HUES48 (cell line): ENCODE data around the gene ARID5A.
A peak's percentile ranks its signal among the peaks of the same experiment; 100 is the strongest.
"Not testable (repeated sequence)": the region's sequence is repeated elsewhere in the genome, so short reads cannot be mapped to it uniquely, and the experiment has no call there.

Source experiments
- H3K27ac ChIP-seq: one replicate; pipeline ENCODE4 v1.7.0; 2013; ENCODE audit warnings: low read depth, low read length, inconsistent platforms
- H3K27me3 ChIP-seq: 2 replicates; pipeline ENCODE4 v1.6.1; 2013; ENCODE audit warnings: mild to moderate bottlenecking, low read length; ENCODE audit not compliant: control insufficient read depth, insufficient read depth
- H3K36me3 ChIP-seq: 2 replicates; pipeline ENCODE4 v1.6.1; 2013; ENCODE audit warnings: low read length; ENCODE audit not compliant: control insufficient read depth, insufficient read depth
- H3K4me1 ChIP-seq: 2 replicates; pipeline ENCODE4 v1.6.1; 2013; ENCODE audit warnings: mild to moderate bottlenecking, low read length; ENCODE audit not compliant: control insufficient read depth, insufficient read depth
- H3K4me3 ChIP-seq: 2 replicates; pipeline ENCODE4 v1.5.1; 2013; ENCODE audit warnings: mild to moderate bottlenecking, low read depth, low read length
- H3K9ac ChIP-seq: 2 replicates; pipeline ENCODE4 v1.6.1; 2013; ENCODE audit warnings: mild to moderate bottlenecking, low read depth, low read length, moderate library complexity
- H3K9me3 ChIP-seq: 2 replicates; pipeline ENCODE4 v1.6.1; 2013; ENCODE audit warnings: low read length; ENCODE audit not compliant: control insufficient read depth, insufficient read depth

Gene ARID5A, protein sequence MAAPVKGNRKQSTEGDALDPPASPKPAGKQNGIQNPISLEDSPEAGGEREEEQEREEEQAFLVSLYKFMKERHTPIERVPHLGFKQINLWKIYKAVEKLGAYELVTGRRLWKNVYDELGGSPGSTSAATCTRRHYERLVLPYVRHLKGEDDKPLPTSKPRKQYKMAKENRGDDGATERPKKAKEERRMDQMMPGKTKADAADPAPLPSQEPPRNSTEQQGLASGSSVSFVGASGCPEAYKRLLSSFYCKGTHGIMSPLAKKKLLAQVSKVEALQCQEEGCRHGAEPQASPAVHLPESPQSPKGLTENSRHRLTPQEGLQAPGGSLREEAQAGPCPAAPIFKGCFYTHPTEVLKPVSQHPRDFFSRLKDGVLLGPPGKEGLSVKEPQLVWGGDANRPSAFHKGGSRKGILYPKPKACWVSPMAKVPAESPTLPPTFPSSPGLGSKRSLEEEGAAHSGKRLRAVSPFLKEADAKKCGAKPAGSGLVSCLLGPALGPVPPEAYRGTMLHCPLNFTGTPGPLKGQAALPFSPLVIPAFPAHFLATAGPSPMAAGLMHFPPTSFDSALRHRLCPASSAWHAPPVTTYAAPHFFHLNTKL

DNA sequence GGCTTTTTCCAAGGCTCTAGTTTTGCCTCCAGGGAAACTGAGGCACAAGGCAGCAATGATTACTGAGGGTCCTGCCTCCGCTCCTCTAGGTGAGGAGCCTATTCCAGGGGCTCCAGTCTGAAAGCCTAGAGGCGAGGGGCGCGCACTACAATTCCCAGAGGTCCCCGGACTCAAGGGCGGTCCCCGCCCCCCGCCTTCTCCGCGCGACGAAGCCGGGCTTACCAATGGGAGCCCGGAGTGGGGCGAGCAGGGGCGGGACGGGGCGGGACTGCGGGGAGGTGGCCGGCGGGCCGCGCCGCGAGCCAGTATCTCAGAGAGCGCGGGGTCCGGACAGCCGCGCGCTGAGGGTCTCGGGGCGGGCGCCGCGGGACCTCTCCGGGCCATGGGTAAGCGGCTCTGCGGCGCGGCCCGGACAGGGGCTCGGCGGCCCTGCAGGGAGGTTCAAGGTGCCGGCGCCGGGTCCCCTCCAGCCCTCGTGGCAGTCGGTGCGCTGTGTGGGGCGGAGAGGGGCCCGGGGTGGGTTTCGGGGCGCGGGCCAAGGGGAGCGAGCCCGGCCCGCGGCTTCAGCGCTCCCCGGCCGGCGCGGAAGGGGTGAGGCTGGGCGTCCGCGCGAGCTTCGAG lies at the start of gene ARID5A:
TSS of gene ARID5A (plus strand) at position 308 of the 621 bp plus-strand sequence. CDS start at position 383, 75 bp downstream.
- H3K9me3 ChIP-seq: no peaks in the 10 kb centered on the region
- no peak within 1 kb of the TSS for H3K9ac ChIP-seq
- H3K36me3 ChIP-seq: no peaks in the 10 kb centered on the region
- H3K27me3 ChIP-seq: peaks cover 38% of the 10 kb centered on the region
- no peak within 1 kb of the TSS for H3K27ac ChIP-seq
- H3K4me3 ChIP-seq: peak within 1 kb of the TSS; percentile 63
- peaks cover 37% of the 10 kb centered on the region for H3K4me1 ChIP-seq

DNA sequence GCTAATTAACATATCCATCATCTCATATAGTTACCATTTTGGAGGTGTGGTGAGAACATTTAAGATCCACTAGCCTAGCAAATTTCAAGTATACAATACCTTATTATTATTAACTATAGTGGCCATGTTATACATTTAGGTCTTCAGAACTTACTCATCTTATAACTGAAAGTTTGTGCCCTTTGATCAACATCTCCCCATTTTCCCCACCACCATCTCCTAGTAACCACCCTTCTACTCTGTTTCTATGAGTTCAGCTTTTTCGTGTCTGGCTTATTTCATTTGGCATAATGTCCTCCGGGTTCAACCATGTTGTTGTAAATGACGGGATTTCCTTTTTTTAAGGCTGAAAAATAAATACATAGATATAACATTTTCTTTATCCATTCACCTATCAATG lies 47.3 kb upstream of the ARID5A start:
- Histone ChIP-seq H3K36me3 (no peaks in the 10 kb centered on the region), H3K4me1 (peaks cover 8% of the 10 kb centered on the region; the same call in 1 of the 2 replicates), H3K4me3 (no peak overlapping the region), H3K9ac (no peak overlapping the region), H3K9me3 (no peaks in the 10 kb centered on the region), H3K27ac (no peak overlapping the region), H3K27me3 (no peaks in the 10 kb centered on the region)

DNA sequence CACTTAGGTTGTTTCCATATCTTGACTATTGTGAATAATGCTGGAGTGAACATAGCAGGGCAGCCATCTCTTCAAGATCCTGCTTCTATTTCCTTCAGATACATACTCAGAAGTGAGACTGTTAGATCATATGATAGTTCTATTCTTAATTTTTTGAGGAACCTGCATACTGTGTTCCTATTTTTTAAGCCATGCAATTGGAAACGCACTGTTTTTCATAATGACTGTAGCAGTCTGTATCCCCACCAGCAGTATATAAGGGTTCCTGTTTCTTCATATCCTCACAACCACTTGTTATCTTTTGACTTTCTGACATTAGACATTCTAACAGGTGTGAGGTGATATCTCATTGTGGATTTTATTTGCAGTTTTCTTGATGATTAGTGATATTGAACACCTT lies 46.9 kb upstream of the ARID5A start:
- Histone ChIP-seq H3K4me1 (peaks cover 8% of the 10 kb centered on the region; the same call in 1 of the 2 replicates), H3K9ac (no peak overlapping the region), H3K4me3 (no peak overlapping the region), H3K27me3 (no peaks in the 10 kb centered on the region), H3K36me3 (no peaks in the 10 kb centered on the region), H3K27ac (no peak overlapping the region), H3K9me3 (no peaks in the 10 kb centered on the region)

DNA sequence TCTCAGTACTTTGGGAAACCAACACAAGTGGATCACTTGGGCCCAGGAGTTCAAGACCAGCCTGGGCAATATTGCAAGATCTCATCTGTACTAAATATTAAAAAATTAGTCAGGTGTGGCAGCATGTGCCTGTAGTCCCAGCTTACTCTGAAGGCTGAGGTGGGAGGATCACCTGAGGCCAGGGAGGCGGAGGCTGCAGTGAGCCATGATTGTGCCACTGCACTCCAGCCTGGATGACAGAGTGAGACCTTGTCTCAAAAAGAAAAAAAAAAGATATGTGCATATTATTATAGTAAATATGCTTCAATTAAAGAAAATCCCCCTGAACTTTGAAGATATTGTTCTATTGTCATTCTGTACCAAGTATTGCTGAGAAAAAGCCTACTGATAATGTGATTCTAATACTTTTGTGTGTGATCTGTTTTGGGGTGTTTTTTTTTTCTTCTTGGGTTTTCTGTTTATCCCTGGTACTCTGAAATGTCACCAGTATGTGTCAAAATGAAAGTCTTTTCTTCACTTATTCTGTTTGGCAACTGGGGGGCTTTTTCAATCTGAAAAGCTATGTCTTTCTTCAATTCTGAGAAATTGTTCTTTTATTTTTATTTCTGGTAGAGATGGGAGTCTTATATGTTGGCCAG lies 44.6 kb upstream of the ARID5A start:
- no peak overlapping the region for H3K27ac ChIP-seq
- no peaks in the 10 kb centered on the region for H3K9me3 ChIP-seq
- no peaks in the 10 kb centered on the region for H3K27me3 ChIP-seq
- H3K4me3 ChIP-seq: no peak overlapping the region
- H3K9ac ChIP-seq: no peak overlapping the region
- H3K4me1 ChIP-seq: no peaks in the 10 kb centered on the region
- H3K36me3 ChIP-seq: no peaks in the 10 kb centered on the region

DNA sequence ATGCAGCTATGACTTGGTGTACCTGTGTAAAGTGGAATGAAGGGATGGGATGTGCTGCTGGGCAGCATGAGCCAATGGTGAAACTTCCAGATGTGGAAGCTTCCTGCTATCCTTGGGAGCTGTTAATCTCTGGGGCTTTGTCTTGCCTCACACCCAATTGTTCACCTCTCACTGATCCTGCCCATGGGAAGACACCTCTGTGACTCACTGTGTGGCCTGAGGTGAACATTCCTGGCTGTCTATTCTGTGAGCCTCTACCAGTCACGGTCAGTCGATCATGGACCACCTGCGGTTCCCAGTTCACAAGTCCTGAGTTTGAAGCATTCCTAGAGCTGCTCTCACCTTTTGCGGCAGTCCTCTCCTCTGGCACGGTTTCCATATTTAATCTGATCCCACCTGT lies 43.5 kb upstream of the ARID5A start:
- Histone ChIP-seq H3K4me3 (no peak overlapping the region), H3K27ac (peak overlapping the region; percentile 60), H3K9me3 (no peaks in the 10 kb centered on the region), H3K27me3 (no peaks in the 10 kb centered on the region), H3K36me3 (no peaks in the 10 kb centered on the region), H3K9ac (no peak overlapping the region), H3K4me1 (peaks cover 1% of the 10 kb centered on the region; the same call in 1 of the 2 replicates)

DNA sequence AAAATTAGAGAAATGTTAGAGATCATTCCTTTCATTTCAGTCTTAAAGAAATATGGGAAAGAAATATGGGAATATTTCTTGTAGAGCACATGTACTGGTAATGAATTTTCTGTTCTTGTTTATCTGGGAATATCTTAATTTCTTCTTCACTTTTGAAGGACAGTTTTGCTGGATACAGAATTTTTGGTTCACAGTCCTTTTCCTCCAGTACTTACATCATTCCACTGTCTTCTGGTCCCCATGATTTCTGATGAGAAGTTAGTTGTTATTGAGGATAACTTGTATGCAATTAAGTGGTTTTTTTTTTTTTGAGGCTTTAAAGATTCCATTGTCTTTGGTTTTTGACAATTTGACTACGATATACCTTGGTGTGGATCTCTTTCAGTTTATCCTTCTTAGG lies 42.4 kb upstream of the ARID5A start:
- no peak overlapping the region for H3K4me3 ChIP-seq
- H3K4me1 ChIP-seq: peaks cover 3% of the 10 kb centered on the region; the same call in 1 of the 2 replicates
- H3K27ac ChIP-seq: no peak overlapping the region
- no peaks in the 10 kb centered on the region for H3K9me3 ChIP-seq
- H3K27me3 ChIP-seq: no peaks in the 10 kb centered on the region
- H3K9ac ChIP-seq: no peak overlapping the region
- H3K36me3 ChIP-seq: no peaks in the 10 kb centered on the region

DNA sequence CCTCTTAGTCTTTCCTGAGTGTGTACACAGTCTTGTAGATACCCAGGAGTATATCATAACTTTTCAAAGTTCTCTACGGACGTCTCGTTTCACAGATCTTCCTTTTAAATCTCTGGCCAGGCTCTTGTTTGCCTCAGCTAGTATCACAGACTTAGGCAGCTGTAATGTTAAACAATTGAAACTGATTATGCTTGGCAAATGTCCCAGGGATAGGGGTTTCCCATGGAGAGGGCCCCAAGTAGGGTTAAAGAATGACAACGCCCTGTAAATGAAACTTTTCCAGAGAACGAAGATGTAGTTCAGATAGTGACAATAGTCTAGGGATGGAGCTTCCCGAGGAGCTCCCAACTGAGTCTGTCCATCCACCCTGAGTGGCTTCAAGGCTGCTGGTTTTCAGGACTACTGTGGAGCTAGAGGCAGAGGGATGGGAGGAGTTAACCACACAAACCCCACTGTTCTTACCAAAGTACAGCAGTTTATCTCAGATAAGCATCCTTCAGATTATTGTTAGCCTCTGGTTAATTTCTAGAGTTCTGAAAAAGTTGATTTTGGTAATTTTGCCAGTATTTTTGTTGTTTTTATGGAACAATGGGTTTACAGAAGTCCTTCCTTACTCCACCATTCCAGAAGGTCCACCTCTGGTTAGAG lies 40.4 kb upstream of the ARID5A start:
- no peak overlapping the region for H3K9ac ChIP-seq
- no peaks in the 10 kb centered on the region for H3K36me3 ChIP-seq
- peaks cover 3% of the 10 kb centered on the region; the same call in 1 of the 2 replicates for H3K4me1 ChIP-seq
- no peak overlapping the region for H3K27ac ChIP-seq
- H3K9me3 ChIP-seq: no peaks in the 10 kb centered on the region
- no peak overlapping the region for H3K4me3 ChIP-seq
- H3K27me3 ChIP-seq: no peaks in the 10 kb centered on the region; the same call in 1 of the 2 replicates

DNA sequence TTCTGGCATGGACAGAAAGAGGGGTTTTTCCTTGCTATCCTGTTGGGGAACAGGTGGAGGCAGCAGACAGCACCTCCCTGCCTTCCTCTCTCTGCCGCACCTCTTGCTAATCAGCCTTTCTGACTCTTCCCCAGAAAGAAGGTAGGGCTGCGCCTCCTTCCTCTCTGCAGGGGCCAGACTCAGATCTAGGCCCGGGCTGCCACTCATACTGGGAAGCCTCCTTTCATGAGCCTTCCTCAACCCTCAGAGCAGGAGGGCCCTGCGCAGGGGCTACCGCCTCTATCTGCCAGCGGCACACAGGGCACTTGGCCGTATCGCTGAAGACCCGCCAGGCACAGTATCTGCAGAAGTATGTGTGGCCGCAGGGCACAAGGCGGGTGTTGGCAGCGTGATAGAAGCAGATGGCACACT lies 38.5 kb upstream of the ARID5A start:
- Histone ChIP-seq H3K27ac (no peak overlapping the region), H3K4me1 (peaks cover 3% of the 10 kb centered on the region; the same call in 1 of the 2 replicates), H3K9ac (no peak overlapping the region), H3K9me3 (no peaks in the 10 kb centered on the region), H3K4me3 (no peak overlapping the region), H3K27me3 (no peaks in the 10 kb centered on the region; the same call in 1 of the 2 replicates), H3K36me3 (no peaks in the 10 kb centered on the region)

DNA sequence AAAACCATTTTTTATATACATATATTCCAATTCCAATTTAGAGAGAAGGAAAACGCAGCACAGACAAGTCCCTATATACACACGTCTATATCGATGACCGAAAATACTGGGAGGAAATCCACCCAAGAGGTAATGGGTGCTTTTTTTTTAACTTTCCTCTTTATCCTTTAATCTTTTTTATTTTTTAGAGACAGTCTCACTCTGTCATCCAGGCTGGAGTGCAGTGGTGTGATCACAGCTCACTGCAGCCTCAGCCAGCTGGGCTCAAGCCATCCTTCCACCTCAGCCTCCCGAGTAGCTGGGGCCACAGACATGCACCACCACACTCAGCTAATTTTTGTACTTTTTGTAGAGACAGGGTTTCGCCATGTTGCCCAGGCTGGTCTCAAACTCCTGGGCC lies 37.9 kb upstream of the ARID5A start:
- H3K36me3 ChIP-seq, H3K4me3 ChIP-seq, H3K27me3 ChIP-seq, H3K9ac ChIP-seq, H3K27ac ChIP-seq, H3K9me3 ChIP-seq, H3K4me1 ChIP-seq: not testable (repeated sequence)

DNA sequence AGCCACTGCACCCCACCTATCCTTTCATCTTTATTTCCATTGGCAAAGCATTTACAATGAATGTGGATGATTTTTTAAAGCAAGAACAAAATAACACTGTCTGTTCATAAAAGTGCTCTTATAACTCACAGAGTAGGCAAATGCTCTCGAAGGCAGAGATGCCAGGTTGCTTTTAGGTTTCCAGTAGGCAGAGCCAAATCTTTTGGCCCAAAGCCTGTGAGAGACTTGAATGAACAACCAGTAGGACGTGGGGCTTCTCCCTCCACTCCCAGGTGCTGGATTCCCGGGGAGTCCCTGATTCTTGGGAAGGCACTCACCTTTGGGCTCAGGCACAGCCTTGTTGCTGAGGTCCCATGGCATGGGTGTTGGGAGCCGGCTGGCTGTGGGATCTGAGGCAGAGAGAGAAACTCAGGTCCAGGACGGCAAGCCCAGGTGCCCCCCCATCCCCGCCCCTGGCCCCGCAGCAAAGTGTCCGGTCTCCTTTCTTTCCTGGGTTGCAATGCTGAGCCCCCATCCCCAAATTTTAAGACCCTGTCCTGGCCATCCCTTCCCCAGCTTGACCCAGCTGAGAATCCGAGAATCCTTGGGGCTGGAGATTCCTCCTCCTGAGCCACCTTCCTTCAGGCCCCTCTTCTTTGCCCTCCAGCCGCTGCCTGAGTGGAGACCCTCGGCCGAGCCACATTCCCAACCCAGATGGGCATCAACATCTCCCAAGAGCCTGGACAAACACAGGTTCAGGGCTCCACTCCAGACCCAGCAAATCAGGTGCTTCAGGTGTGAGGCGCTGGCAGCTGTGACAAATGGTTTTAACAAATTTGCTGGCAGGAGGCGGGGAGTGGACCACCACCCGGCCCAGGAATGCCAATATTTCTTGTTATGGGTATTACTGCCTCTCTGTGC lies 37.2 kb upstream of the ARID5A start:
- Histone ChIP-seq H3K36me3 (no peaks in the 10 kb centered on the region), H3K27me3 (no peaks in the 10 kb centered on the region; the same call in 1 of the 2 replicates), H3K4me3 (no peak overlapping the region)

More for the DNA sequence above, 37.2 kb upstream of the ARID5A start:
- Histone ChIP-seq H3K9me3 (no peaks in the 10 kb centered on the region), H3K27ac (no peak overlapping the region), H3K9ac (no peak overlapping the region), H3K4me1 (peaks cover 3% of the 10 kb centered on the region; the same call in 1 of the 2 replicates)
